Measurements from ENCODE around the gene FXYD5.

- TF ChIP-seq SUZ12 (IDR thresholded peaks at IDR 0.05; ENCODE audit: extremely low read depth, insufficient read depth, insufficient read length) (no peak), YY1 (IDR thresholded peaks at IDR 0.05; ENCODE audit: insufficient read depth, insufficient read length) (no peak), ZNF274 (IDR thresholded peaks at IDR 0.05; ENCODE audit: low read depth, low read length) (no peak)
Observed at GRCh38 chr19:35108730-35109129, 45.8 kb upstream of the FXYD5 start.
